HG02642 (cell line): Measurements from ENCODE around the gene MED12L.

Experiments
- ATAC-seq: cut with Tn5 transposase; IDR thresholded peaks from one replicate; pipeline ENCODE4 v1.9.1; 2021; ENCODE audit warnings: mild to moderate bottlenecking; ENCODE audit not compliant: unreplicated experiment, poor library complexity

The MED12L gene

DNA sequence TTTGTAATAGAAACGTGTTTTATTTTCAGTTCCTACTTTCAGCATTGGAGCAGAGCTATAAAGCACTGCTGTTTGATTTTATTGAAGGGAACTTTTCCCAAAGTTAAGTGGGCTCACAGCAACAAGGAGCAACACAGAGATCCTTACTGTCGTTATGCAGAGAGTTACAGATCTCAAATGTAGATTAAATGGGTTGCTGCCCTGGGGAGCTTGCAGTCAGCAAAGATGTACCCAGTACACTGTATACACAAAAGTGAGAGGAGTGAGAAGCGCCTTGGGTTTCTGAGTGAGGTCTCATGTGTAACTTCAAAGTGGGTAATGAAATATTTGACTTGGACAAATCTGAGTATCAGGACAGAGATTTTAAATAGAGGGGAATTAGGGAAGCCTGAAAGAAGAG is 47.7 kb downstream of the MED12L start:
- ATAC-seq, result no peak

DNA sequence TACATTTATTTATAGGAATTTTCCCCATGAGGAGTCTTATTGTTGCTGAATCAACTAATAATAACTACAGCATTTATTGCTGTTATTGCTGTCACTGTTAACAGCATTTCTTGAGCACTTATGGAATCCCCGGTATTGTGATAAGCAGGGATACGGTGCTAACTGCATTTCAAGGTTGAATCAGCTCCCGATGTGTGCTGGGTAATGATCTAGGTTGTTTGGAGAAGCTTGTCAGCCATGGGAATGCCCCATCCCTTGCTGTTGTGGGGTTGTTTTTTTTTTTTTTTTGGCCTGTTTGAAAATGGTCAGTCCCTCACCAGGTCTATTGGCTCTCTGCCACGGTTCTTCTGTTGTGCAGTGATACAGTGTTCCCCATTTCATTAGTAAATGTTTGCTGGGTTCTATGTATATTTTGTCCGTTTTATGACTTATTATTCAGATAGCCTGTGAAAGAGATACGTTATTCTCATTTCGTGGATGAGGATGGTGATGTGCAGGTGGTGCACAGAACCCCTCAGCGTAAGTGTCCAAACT is 48.5 kb downstream of the MED12L start:
- no peak for ATAC-seq

DNA sequence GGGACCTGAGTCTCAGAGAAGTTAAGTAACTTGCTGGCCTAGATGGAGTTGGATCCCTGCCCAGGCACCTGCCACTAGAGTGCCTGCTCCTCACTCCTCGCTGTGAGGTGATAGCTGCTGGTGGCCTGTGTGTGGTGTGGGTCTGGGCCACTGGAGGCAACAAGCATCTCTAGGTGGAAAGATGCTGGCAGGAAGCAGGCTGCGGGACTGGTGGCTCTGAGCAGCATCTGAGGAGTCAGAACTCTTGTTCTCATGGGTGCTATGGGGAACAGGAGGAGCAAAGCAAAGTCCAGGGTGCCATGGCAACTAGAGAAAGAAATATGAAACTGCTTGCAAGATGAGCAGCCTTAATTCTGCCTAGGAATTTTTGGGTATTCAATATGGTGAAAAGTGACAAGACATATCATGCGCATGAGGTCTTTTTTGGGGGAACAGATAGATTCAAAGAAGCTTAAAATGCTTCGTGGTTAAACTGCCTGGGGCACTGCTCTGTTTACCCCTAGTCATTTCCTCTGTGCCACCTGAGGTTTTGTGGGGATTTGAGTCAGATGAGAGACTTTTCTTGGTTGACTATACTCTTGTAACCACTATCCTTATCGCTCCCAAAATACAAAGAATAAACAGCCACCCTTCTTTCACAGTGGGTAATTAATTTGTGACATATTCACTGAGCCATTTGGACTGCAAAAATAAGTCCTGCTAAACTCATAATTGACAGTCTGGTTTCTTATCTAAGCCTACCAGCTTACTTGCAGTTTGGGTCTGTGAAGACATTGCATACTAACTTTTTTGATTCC is 50.3 kb downstream of the MED12L start:
- ATAC-seq, result no peak

DNA sequence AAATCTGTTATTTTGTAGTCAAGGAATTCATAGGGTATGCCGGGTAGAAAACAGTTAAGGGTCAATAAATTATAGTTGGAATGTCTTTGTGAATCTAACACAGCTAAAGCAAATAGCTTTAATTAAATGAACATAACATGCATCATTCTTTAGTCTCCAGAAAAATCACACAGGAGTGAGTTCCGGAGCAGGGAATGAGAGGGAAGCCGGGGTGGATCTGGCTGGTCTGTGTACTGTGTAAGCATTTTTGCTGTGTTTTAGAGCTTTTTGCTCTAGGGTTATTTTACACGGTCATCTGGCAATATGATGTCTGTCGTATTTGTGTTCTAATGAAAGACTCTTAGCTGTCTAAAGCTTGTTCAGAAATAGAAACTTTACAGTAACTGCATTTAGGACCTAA is 57.5 kb downstream of the MED12L start:
- ATAC-seq, result no peak

DNA sequence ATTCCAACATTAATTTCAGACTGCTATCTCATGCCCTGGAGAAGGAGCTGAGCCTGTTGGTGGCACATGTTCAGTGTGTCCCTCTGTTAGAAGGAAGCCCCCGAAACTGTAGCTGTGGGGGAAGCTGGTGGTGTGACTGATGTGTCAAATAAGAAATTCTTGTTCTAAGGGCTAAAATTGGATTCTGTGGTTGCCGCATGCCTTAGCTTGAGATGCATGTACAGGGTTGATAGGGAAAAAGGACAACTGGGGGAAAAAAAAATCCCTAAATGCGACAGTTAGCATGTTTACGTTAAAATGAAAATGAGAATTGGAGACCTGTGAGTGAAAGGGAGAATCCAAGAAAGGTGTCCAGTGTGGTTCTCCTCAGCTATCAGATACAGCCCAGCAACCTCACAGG is 58.6 kb downstream of the MED12L start:
- ATAC-seq, result no peak

DNA sequence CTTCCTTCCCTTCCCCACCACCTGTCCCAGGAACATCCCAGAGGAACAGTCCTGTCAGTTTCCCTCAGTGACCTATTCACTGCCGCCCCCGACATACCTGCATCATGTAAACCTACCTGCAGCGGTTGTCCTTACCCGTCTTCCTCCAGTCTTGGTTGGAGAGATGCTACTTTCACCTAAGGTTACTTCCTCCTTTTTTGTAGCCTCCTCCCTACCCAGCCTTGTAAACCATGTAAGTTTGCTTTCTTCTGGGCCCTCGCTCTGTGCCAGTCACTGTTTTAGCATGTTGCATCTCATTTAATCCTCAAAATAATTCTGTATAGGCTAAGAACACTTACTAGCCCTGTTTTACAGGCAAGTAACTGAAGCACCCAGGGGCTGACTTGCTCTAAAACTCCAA is 59.3 kb downstream of the MED12L start:
- no peak for ATAC-seq

DNA sequence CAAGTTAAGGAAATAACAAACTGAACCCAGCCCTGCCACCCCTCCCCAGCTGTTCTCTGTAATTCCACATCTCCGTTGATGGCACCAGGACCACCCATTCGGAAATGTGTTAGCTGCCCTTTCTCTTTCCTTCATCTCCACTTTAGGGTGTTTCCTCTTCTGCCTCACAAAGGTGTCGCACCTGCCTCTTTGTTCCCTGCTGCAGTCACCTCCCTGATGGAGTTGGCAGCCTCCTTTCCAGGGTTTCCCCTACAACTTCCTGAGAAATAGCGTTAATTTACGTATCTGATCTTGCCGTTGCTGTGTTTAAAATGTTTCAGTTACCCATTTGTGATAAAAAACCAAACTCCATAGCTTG is 60.2 kb downstream of the MED12L start:
- no peak for ATAC-seq

DNA sequence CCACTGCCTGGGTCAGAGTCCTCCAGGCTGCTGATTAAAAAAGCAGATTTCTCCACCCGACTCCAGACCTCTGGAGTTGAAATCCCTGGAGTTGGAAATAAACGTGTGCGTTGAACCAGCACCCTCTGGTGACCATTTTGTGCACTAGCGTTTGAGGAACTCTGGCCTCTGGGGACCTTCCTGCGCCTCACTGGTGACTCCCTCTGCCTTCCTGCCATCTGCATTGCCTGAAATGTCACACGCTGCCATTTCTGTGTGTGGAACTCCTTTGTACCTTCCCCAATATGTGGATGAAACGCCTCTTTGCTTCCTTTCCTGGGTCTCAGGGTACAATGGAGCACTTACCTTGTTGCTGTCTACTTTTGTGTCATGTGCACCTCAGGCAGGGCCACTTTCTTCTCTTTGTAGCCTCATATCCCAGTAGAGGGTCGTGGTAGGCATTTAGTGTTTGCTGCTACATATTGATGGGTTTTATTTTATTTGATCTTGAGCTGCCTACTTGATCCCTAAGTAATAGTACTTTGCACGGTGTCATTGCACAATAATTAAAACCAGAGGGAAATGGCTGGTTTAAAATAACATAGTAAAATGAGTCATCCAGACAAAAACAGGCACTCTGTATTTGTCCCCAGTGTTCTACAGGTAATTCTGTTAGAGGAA is 60.7 kb downstream of the MED12L start:
- ATAC-seq, result peak; percentile 94

DNA sequence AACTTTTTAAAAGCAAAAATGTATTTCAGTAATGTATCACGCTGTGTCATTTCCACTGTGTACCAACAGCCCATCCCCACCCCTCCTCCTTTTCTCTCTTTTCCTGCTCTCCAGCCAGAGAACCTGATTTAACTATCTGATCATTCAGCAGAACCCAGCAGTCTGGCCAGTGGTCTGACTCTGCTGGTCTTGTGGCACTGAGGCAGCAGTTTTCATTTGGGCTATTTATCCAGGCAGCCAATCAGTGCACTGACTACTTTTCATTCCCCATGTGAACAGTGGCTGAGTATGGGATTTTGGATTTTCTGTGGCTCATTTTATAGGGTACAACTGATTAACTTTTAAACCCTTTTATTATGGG is 61.2 kb downstream of the MED12L start:
- no peak for ATAC-seq

DNA sequence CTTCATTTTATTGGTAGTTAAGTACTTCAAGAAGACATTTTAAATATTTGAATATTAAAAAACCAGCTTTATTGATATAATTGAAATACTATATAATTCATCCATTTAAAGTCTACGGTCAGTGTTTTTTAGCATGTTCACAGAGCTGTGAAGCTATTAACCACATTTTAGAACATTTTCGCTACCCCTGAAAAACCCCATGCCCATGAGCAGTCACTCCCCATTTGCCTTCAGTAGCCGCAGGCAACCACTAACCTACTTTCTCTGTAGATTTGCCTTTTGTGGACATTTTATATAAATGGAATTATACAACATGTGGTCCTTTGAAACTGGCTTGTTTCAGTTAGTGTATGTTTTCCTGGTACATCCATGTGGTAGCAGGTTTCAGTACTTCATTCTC is 61.8 kb downstream of the MED12L start:
- ATAC-seq, result no peak

DNA sequence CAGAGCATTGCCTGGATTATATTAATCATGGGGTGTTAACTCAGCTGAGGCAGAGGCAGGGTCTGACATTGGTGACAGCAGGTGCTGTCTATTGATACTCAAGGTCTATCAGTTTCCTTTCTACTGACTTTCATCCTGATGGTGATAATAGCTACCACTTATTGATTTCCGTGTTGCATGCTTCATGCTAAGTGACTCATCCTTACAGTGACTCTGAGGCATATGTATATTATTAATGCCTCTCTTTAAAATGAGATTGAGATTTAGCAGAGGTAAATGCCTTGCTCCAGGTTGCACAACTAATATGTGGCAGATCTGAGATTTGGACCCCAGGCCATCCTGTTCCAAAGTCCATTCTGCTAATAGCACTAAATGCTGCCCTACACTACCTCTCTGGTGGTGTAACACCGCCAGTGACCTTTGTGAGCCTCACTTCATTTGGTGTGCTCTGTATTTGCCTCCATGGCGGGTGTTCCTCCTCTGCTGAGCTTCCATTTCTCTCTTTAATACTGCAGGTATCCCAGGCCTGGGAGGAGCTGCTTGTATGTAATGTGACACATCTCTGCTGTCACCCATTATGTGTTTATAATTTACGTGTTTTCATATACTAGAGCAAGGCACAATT is 67.1 kb downstream of the MED12L start:
- ATAC-seq, result no peak

DNA sequence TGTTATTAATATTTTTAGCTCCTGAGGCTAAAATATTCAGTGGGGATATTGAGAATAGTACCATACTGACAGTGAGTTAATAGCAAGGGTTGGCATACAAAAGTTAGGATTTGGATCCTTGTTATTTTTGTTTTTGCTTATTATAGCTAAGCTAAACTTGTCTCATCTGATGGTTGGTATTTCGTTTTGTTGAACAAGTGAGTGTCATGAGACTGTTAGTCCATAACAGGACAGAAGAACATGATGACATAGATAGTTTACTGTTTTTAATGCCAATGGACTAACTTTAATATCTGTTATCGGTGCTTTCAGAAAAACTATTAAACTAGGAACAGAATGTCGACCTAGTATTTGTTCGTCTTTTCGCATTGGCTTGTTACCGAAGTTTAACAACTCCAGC is 69.1 kb downstream of the MED12L start:
- no peak for ATAC-seq

DNA sequence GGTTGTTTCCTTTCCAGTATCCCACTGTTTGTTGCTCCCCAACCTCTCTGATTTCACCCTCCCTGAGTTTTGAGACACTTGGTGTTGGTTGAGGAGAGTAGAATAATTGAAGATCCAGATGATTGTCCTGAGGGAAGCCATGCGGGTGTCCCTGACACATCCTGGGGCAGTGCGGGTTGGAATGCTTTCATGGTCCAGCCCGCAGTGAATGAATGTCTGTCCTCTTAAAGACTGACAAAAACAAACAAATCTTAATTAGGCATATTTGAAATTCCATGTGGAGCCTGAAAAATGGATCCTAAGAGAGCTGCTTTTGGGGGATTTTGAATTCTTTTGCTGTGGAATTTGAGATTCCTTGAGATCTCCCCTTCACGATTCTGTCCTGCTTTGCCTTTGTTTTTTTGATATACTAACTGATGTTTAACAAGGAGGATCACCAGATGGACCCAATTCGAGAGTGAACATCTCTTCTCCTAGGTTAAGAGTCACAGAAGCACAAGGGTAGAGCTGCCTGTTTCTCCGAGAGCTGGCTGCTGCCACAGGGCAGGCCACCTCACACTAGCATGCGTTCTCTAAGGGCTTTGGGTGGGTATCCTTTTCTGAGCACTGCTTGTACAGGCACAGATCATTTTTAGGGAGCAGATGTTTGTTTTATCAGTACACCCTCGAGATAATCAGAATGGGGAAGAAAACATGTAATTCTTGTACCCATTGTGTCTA is 70.1 kb downstream of the MED12L start:
- no peak for ATAC-seq

DNA sequence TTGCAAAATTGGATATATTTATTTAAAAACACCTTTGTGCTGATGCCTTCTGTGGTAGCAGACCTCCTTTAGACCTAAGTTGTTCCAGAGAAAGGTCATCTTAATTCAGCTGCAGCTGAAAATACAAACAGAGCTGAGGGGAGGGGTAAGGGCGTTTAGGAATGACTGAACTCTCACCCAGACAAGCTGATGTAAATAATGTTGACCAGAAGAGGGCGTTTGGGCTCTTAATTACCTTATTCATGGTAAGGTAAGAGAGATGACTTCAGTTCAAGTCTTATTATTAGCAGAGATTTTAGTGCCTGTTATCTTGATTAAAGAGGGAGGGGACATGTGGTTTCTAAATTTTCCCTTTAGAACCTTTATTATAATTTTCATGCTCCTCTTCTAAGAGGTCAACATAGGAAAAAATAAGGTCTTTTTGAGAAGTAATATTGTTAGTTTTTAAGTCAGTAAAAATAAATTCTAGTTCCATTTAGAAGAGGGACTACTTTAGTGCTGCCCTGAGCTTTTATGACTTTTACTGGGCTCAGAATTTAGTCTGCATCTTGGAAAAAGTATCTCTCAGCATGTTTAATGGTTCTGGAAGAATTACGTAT is 71.3 kb downstream of the MED12L start:
- peak; percentile 89 for ATAC-seq

DNA sequence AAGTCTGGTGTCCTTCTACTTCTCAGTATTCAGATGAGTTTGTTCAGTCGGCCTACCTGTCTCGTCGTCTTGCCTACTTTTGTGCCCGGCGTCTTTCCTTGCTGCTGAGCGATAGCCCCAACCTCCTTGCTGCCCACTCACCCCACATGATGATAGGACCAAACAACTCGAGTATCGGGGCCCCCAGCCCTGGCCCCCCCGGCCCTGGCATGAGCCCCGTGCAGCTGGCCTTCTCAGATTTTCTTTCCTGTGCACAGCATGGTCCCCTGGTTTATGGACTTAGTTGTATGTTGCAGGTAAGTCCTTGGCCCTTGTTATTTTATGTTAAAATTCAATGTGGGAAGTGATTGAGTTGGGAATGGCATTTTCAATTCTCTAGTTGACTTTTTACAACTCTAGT is 74.3 kb downstream of the MED12L start:
- ATAC-seq, result no peak

DNA sequence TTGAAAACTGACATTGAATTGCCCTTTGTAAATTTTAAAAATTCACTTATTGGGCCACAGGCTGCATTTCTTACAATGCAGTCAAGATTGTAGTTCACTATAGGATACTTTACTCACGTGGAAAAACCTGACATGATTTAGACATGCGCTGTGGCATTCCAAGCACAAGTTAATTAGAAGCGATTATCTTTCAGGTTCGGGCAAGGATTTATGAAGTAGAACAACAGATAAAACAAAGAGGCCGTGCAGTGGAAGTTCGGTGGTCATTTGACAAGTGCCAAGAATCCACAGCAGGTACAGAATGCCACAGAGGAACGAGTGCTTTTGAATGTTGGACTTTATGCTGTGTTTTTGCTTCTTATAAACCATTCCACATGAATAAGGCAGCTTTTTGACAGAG is 79.8 kb downstream of the MED12L start:
- no peak for ATAC-seq

DNA sequence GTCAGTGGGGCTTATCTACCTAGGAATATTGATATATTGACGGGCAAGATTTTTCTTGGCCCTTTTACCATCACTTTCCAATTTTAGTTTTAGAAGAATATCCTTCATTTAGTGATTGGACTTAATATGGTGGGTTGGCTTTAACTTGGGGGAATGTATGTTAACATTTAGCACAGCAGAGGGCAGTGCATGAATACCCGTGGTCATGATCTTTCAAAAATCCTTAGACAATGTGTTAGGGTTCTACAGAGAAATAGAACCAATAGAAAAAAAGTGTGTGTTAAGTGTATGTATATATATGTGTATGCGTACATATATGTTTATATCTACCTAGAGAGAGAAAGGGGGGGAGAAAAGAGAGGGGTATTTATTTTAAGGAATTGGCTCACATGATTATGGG is 80.7 kb downstream of the MED12L start:
- no peak for ATAC-seq

DNA sequence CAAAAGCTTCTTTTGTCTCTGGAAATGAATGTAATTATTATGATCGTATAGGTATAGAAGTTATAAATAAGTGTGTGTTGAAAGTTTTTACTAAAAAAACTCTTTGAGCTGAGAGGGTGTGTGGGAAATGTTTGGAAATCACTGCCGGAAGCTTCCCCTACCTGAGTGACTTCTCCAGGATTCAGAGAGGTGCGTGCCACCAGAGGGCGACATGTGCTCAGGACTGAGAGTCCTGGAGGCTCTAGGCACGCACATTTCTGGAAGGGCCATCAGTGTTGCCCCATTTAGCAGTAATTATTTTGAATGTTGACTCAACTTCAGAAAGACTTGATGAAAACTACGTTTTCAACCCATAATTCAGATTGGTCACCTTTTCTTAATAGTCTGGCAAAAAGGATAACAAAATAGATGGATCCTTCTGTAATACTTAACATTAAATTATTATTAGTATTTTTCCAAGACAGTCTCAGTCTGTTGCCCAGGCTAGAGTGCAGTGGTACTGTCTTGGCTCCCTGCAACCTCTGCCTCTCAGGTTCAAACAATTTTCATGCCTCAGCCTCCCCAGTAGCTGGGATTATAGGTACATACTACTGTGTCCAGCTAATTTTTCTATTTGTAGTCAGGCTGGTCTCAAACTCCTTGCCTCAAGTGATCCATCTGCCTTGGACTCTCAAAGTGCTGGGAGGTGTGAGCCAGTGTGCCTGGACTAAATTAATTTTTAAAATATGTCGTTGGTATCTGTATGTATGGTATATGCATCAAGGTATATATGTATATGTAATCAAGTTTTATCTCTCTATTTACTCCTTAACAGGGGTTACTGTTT is 83.0 kb downstream of the MED12L start:
- peak; percentile 48 for ATAC-seq

DNA sequence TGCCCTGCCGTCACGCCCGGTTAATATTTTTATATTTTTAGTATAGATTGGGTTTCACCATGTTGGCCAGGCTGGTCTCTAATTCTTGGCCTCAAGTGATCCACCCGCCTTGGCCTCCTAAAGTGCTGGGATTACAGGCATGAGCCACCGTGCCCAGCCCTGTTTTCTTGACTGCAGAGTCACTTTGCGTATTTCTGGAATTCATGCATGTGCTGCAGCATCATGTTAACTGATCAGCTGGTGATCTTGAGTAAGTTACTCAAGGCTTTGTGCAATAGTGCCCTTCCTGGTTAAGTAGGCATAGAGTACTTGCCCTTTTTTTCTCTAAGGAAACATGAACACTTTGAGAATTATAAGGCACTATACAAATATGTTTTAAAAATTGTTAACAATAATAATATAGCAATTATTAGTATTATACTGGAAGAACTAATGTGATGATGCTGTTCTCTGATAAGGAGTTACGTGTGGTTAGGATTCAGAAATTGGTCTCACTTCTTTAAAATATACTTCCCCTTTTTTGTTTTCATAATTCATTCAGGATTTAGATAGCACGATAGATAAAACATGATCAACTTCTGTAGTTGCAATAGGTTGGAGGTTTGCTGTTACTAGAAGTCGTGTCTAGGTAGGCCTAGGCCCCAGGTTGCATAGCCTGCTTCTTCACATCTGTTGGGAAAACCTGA is 83.9 kb downstream of the MED12L start:
- peak; percentile 42 for ATAC-seq
